Chondrocyte (in vitro differentiated cells): Measurements from ENCODE around the gene ELP6. TPM values are rescaled to one million over a fixed set of nuclear protein-coding genes. Genes with fewer than 3 reads are reported as not detected.

Experiments
- DNase-seq: peaks from one replicate; pipeline ENCODE4 v3.0.0; 2021; ENCODE audit warnings: mixed read lengths, low spot score
- H3K27ac Mint-ChIP-seq: one replicate; pipeline ENCODE4 v1.8.0; 2021; ENCODE audit warnings: mild to moderate bottlenecking, moderate library complexity, mixed read lengths; ENCODE audit not compliant: unreplicated experiment
- H3K27me3 Mint-ChIP-seq: 2 replicates; pipeline ENCODE4 v1.8.0; 2021; ENCODE audit warnings: low read depth, mixed read lengths
- H3K36me3 Mint-ChIP-seq: 2 replicates; pipeline ENCODE4 v1.8.0; 2021; ENCODE audit warnings: low read depth, mixed read lengths
- H3K4me1 Mint-ChIP-seq: 2 replicates; pipeline ENCODE4 v1.8.0; 2021; ENCODE audit warnings: low read depth, mild to moderate bottlenecking, mixed read lengths
- H3K4me3 Mint-ChIP-seq: one replicate; pipeline ENCODE4 v1.8.0; 2021; ENCODE audit warnings: mild to moderate bottlenecking, moderate library complexity, mixed read lengths; ENCODE audit not compliant: unreplicated experiment
- H3K9me3 Mint-ChIP-seq: 2 replicates; pipeline ENCODE4 v1.8.0; 2021; ENCODE audit warnings: low read depth, mixed read lengths
- long read RNA-seq: library from polyadenylated mRNA; stranded (forward); transcript quantifications from one replicate; pipeline ENCODE4 v2.0.0, GENCODE V29; 2021
- total RNA-seq: library from RNA; stranded (reverse); gene quantifications from 3 replicates; pipeline ENCODE4 v1.2.1, GENCODE V29; 2021
- TF ChIP-seq, protein P1 (sequence below): fragments of 200-600 bp; sonication (generic); IDR thresholded peaks from 2 replicates; pipeline ENCODE4 v1.5.0; 2021; ENCODE audit warnings: antibody characterized with exemption, mild to moderate bottlenecking, moderate library complexity

Gene ELP6, protein sequence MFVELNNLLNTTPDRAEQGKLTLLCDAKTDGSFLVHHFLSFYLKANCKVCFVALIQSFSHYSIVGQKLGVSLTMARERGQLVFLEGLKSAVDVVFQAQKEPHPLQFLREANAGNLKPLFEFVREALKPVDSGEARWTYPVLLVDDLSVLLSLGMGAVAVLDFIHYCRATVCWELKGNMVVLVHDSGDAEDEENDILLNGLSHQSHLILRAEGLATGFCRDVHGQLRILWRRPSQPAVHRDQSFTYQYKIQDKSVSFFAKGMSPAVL
- 28.8 to 42.9 TPM (median 30.2 TPM) in 3 replicates for total RNA-seq
- long read RNA-seq, transcript ELP6-201 (7 exons, 1,401 nt) = major isoform, 14 of 35 reads
- long read RNA-seq, partial matches to known transcripts = 1 of 35 reads
- long read RNA-seq, other reads (novel, unspliced or antisense) = 16 of 35 reads

DNA sequence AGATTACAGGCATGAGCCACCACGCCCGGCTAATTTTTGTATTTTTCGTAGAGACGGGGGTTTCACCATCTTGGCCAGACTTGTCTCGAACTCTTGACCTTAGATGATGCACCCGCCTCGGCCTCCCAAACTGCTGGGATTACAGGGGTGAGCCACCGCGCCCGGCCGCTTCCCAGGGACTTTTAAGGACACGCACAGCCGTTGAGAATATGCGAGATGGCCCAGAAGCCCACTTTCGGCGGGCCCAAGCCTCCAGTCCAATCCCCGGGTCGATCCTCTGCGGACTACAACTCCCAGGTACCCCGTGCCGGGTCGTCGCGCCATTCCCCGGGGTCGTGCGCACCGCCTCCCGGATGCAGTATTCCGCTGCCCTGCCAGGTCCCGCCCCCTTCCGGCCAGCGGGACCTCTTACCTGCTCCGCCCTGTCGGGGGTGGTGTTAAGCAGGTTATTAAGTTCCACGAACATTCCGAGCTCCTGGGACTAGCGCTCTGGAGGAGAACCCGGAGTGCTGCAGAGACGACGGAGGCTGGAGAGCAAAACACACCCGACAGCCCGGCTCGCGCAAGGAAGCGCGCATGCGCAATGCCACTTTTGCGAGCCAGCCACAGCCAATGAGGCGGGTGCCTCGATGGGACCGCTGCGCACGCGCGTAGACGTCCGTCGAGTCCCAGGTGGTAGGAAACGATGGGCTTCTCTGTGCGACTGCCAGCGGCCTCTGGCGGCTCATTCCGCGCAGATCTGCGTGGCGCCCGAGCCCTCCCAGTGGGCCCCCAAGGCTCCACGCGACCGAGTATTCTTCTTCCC is at the start of gene ELP6:
Gene ELP6 (minus strand): TSS at position 588 of the 805 bp plus-strand sequence. CDS start 122 bp downstream, at position 466.
- Mint-ChIP-seq H3K9me3 (no peaks in the 10 kb centered on the region), H3K27me3 (no peaks in the 10 kb centered on the region), H3K4me3 (peak within 1 kb of the TSS; percentile 96), H3K36me3 (peaks cover 3% of the 10 kb centered on the region), H3K27ac (peak within 1 kb of the TSS; percentile 93), H3K4me1 (peaks cover 15% of the 10 kb centered on the region)
- DNase-seq = peak; percentile 99
- TF ChIP-seq, protein P1, sequence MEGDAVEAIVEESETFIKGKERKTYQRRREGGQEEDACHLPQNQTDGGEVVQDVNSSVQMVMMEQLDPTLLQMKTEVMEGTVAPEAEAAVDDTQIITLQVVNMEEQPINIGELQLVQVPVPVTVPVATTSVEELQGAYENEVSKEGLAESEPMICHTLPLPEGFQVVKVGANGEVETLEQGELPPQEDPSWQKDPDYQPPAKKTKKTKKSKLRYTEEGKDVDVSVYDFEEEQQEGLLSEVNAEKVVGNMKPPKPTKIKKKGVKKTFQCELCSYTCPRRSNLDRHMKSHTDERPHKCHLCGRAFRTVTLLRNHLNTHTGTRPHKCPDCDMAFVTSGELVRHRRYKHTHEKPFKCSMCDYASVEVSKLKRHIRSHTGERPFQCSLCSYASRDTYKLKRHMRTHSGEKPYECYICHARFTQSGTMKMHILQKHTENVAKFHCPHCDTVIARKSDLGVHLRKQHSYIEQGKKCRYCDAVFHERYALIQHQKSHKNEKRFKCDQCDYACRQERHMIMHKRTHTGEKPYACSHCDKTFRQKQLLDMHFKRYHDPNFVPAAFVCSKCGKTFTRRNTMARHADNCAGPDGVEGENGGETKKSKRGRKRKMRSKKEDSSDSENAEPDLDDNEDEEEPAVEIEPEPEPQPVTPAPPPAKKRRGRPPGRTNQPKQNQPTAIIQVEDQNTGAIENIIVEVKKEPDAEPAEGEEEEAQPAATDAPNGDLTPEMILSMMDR = peak; percentile 77

DNA sequence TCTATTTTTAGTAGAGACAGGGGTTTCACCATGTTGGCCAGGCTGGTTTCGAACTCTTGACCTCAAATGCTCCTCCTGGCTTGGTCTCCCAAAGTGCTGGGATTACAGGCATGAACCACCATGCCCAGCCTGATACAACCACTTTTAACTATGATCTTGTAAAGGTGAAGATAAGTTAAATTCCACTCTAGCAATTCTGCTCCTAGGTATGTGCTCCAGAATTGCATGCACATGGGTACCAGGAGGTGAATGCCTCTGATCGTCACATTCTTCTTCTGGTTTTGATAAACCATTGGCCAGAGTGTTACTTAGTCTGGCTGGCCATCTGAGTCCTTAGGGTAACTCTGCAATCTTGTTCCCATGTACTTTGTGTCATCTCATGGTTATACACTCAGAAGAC is 42.8 kb upstream of the ELP6 start:
- no peaks in the 10 kb centered on the region for H3K4me1 Mint-ChIP-seq
- no peak for DNase-seq
- TF ChIP-seq, protein P1 = no peak
- no peaks in the 10 kb centered on the region for H3K36me3 Mint-ChIP-seq
- H3K9me3 Mint-ChIP-seq = peaks cover 7% of the 10 kb centered on the region
- H3K4me3 Mint-ChIP-seq = no peak overlapping the region
- peaks cover 6% of the 10 kb centered on the region for H3K27me3 Mint-ChIP-seq
- no peak overlapping the region for H3K27ac Mint-ChIP-seq

DNA sequence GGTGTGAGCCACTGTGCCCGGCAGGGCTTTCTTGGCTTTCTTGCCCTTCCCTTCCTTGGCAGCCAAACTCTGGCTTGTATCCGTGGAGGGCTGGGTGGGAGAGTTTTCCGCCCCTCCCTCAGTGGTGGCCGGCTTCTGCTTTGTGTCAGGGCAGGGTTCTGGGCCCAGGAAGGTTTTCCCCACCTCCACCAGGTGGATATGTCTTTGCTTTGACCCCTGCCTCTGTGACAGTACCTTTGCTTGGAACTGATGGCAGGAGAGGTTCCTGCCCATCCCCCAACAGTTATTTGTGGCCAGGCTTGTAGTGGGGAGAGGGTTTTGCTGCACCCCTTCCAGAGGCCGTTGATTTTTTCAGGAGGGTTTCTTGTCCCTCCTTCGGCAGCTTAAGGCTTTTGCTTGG is 40.8 kb upstream of the ELP6 start:
- no peak overlapping the region for H3K27ac Mint-ChIP-seq
- no peaks in the 10 kb centered on the region for H3K4me1 Mint-ChIP-seq
- H3K36me3 Mint-ChIP-seq = no peaks in the 10 kb centered on the region
- H3K9me3 Mint-ChIP-seq = peaks cover 7% of the 10 kb centered on the region
- TF ChIP-seq, protein P1 = no peak
- H3K27me3 Mint-ChIP-seq = peaks cover 18% of the 10 kb centered on the region
- DNase-seq = no peak
- H3K4me3 Mint-ChIP-seq = no peak overlapping the region

DNA sequence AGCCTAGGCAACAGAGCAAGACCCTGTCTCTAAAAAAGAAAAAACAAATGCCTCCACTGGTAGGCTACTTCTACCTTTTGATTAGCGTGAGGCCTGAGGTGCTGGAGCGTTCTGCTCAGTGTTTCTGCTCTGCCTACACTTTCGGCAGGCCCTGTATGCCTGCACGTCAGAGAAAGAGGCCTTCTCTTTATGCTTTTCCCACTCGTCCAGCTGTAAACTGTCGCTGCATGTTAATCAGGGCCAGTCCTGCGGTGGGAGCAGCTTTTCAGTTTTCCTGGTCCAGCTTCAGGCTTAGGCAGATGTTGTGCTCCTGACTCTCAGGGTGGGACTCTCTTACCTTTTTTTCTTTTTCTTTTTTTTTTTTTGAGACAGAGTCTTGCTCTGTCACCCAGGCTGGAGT is 39.9 kb upstream of the ELP6 start:
- H3K4me1 Mint-ChIP-seq = no peaks in the 10 kb centered on the region
- no peak overlapping the region for H3K27ac Mint-ChIP-seq
- no peak overlapping the region for H3K4me3 Mint-ChIP-seq
- no peak for DNase-seq
- peaks cover 7% of the 10 kb centered on the region for H3K9me3 Mint-ChIP-seq
- H3K36me3 Mint-ChIP-seq = no peaks in the 10 kb centered on the region
- TF ChIP-seq, protein P1 = no peak
- peaks cover 20% of the 10 kb centered on the region for H3K27me3 Mint-ChIP-seq

DNA sequence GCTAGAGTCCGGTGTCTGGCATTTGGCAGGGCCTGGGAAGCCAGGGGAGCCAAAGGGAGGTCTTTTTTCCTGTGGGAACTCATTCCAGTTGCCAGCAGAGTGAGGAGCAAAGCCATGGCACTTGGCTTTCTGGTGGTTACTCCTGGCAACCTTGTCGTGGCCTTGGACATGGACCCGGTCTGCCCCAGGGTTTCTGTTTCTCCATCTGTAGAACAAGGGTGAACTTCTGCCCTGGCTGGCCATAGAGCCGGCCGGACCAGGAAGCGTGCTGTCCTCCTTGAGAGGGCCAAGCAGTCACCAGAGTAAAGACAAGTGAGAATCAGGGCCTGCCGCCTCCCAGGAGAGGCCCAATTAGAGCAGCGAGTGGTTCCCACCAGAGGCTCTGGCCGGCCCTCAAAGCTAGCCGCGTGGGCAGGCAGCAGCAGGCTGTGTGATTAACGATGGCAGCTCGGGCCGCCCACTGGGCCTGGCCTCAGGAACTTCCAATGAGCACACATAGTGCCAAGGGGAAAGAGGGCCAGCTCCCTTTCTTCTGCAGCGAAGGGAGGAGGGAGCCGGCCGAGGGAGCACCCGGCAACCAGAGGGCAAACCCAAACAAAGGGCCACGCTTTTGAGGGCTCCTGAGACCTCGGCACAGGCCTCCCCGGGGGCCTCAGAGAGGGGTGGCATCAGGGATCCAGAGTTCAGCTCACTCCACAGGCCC is 29.1 kb upstream of the ELP6 start:
- TF ChIP-seq, protein P1 = no peak
- H3K36me3 Mint-ChIP-seq = no peaks in the 10 kb centered on the region

More for the DNA sequence above, 29.1 kb upstream of the ELP6 start:
- Mint-ChIP-seq H3K27ac (no peak overlapping the region), H3K27me3 (peaks cover 3% of the 10 kb centered on the region), H3K4me1 (no peaks in the 10 kb centered on the region), H3K9me3 (no peaks in the 10 kb centered on the region), H3K4me3 (no peak overlapping the region)
- DNase-seq = peak; percentile 65
